GM06990 (cell line): Measurements from ENCODE around the gene IFITM1.

Experiments used
- DNase-seq: peaks from one replicate; pipeline ENCODE4 v3.0.0-alpha.2; 2011; ENCODE audit not compliant: insufficient read length; ENCODE audit errors: extremely low read depth
- H3K27me3 ChIP-seq: replicated peaks from 2 replicates; pipeline ENCODE4 v1.6.0; 2011; ENCODE audit warnings: low read length; ENCODE audit not compliant: control insufficient read depth, insufficient read depth
- H3K36me3 ChIP-seq: 2 replicates; pipeline ENCODE4 v1.5.1; 2011; ENCODE audit warnings: low read length; ENCODE audit not compliant: control insufficient read depth, insufficient read depth
- H3K4me3 ChIP-seq: replicated peaks from 2 replicates; pipeline ENCODE4 v1.5.1; 2011; ENCODE audit warnings: low read depth, mild to moderate bottlenecking, control low read depth, low read length
- TF ChIP-seq, protein P1 (sequence below): IDR thresholded peaks from 2 replicates; pipeline ENCODE4 v1.5.1; 2011; ENCODE audit warnings: low read length, control low read depth, mild to moderate bottlenecking, inconsistent platforms; ENCODE audit not compliant: insufficient read depth, poor library complexity, severe bottlenecking

IFITM1 gene

DNA sequence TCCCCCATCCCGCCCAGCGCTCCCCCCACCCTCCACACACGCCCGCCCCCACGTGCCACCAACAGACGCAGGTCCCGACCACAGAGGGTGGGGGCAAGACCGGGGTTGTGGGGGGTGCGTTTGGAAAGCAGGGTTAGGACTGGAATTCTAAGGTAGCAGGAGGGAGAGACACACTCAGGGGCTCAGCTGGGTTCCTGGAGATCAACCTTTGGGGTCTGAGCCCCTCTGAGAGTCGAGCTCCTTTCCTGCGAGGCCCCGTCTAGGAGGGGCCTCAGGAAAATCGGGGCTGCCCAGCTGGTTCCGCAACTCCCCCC lies 24.5 kb upstream of the IFITM1 start:
- H3K36me3 ChIP-seq: peaks cover 1% of the 10 kb centered on the region
- no peak for DNase-seq
- no peaks in the 10 kb centered on the region for H3K27me3 ChIP-seq
- TF ChIP-seq, protein P1, sequence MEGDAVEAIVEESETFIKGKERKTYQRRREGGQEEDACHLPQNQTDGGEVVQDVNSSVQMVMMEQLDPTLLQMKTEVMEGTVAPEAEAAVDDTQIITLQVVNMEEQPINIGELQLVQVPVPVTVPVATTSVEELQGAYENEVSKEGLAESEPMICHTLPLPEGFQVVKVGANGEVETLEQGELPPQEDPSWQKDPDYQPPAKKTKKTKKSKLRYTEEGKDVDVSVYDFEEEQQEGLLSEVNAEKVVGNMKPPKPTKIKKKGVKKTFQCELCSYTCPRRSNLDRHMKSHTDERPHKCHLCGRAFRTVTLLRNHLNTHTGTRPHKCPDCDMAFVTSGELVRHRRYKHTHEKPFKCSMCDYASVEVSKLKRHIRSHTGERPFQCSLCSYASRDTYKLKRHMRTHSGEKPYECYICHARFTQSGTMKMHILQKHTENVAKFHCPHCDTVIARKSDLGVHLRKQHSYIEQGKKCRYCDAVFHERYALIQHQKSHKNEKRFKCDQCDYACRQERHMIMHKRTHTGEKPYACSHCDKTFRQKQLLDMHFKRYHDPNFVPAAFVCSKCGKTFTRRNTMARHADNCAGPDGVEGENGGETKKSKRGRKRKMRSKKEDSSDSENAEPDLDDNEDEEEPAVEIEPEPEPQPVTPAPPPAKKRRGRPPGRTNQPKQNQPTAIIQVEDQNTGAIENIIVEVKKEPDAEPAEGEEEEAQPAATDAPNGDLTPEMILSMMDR: no peak
- peak overlapping the region; percentile 62 for H3K4me3 ChIP-seq

DNA sequence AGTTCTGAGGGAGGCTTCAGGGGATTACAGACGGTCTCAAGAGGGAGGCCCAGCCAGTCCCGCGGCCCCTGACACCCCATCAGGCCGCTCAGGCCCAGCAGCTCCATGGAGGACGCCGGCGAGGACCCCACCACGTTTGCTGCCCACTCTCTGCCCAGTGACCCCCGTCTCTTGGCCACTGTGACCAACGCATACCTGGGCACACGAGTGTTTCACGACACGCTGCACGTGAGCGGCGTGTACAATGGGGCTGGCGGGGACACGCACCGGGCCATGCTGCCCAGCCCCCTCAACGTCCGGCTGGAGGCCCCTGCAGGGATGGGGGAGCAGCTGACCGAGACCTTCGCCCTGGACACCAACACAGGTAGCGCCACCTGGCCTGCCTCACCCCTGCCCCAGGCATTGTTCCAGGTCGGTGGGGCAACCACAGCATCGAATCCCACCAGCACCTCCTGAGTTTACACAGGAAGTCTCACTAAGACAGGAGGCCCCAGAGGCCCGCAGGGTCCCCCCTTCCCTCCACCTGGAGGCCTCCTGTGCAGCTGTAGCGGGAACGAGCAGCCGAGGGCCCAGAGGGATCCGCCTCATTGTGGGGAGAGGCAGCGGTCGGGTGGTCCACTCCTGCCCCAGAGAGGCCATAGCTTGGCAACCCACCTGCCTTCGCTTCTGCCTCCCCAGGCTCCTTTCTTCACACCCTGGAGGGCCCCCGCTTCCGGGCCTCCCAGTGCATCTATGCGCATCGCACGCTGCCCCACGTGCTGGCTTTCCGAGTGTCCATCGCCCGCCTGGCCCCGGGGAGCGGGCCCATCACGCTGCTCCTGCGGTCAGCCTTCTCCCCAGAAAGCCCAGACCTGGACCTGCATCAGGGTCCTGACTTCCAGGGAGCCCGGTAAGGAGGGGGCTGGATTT lies 23.9 kb upstream of the IFITM1 start:
- no peak for DNase-seq

DNA sequence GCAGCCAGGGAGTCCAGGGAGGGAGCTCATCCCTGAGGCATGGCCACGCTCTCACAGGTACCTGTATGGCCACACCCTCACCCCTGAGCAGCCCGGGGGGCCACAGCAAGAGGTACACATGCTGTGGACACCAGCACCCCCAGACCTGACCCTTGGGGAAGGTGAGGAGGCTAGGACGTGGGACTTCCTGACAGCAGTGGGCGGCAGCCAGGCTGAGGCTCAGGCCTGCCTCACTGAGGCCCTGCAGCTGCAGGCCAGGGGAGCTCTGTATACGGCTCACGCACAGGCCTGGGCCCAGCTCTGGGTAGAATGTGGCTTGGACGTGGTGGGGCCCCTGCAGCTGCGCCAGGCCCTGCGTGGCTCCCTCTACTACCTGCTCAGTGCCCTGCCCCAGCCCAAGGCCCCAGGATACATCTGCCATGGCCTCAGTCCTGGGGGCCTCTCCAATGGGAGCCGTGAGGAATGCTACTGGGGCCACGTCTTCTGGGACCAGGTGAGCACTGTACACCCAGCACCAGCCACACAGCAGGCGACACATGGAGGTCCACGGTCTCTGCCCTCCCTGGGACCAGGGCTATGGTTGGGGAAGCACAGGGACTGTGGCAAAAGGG lies 23.1 kb upstream of the IFITM1 start:
- no peak for DNase-seq
- TF ChIP-seq, protein P1: no peak
- H3K36me3 ChIP-seq: peaks cover 1% of the 10 kb centered on the region
- H3K27me3 ChIP-seq: no peaks in the 10 kb centered on the region
- H3K4me3 ChIP-seq: no peak overlapping the region

More for the DNA sequence above, 23.9 kb upstream of the IFITM1 start:
- Histone ChIP-seq H3K4me3 (peak overlapping the region; percentile 62), H3K27me3 (no peaks in the 10 kb centered on the region), H3K36me3 (peaks cover 1% of the 10 kb centered on the region)
- TF ChIP-seq, protein P1: no peak

DNA sequence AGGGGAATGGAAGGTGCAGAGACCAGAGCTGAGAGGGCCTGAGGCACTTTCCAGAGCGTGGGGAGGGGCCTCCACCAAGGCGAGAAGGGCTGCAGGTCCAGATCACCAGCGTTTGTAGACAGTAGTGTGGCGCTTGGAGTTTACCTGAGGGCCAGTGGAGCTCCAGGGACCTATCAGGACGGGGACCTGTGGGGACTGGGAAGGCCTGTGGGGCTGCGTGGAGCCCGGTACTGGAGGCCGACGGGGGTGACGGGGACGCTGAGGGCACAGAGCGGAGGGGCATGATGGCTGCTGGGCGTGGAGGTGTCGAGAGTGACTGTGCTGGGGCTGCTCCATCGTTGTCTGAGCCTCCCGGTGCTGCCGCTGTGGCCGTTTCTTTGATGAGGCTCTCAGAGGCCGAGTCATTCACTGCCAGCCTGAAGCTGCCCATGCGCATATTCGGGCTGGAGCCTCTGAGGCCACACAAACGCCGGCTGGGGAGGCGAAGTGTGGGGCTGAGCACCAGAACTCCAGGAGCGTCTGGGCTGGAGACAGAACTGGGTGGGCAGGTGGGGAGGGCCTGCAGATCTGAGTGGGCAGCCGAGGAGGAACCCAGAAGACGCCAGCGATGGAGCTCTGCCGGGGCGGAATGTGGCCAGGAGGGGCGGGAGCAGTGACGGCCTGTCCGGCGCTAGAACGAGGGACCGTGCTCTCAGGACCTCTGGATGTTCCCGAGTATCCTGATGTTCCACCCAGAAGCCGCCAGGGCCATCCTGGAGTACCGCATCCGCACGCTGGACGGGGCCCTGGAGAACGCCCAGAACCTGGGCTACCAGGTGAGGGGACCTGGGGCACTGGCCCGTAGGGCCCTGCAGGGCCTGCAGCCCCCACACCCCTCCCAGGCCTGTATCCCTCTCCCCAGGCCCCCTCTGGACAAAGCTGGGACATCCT lies 22.3 kb upstream of the IFITM1 start:
- H3K4me3 ChIP-seq: no peak overlapping the region
- no peaks in the 10 kb centered on the region for H3K27me3 ChIP-seq
- peaks cover 1% of the 10 kb centered on the region for H3K36me3 ChIP-seq
- peak; percentile 11 for DNase-seq
- TF ChIP-seq, protein P1: no peak

DNA sequence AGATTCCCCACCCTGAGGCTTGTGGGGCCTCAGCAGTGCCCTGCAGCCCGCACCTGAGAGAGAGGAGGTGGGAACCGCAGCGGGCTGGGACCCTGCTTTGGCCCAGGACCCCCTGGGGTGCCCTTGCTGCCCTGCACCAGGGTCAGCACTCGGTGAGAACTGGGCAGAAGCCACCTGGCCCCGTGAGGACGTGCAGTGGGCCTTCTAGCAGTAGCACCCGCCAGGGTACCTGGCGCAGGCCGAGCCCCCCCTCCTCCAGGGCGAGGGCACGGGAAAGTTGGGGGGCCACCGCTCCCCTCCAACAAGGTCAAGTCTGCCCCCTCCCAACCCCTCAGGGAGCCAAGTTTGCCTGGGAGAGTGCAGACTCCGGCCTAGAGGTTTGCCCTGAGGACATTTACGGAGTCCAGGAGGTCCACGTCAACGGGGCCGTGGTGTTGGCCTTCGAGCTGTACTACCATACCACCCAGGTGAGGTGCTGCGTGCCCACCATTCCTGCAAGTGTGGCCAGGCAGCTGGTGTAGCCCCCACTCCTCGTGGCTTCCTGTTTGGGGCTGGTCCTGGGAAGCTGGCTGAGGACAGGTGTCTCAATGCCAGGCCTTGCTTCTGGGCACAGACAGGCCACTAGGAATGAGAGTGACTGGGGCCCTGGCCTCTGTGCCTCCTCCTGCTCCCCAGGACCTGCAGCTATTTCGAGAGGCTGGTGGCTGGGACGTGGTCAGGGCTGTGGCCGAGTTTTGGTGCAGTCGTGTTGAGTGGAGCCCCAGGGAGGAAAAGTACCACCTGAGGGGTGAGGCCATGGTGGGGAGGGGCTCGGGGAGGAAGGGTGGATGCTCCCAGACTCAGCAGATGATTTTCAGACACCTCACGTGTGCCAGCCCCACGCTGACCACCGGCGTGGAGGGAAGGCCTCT lies 21.4 kb upstream of the IFITM1 start:
- Histone ChIP-seq H3K27me3 (no peaks in the 10 kb centered on the region), H3K4me3 (no peak overlapping the region), H3K36me3 (peaks cover 1% of the 10 kb centered on the region)
- no peak for DNase-seq
- TF ChIP-seq, protein P1: no peak
